Measurements from ENCODE around the gene IPO8. TPM values are rescaled to one million over a fixed set of nuclear protein-coding genes. Genes with fewer than 3 reads are reported as not detected.

The IPO8 gene
- total RNA-seq, 3 donors from 2014 or later, result 62.2 to 72.3 (median 63.7) TPM

- Histone ChIP-seq H3K4me3 (no peak overlapping the region), H3K4me1 (ENCODE audit: low read depth) (no peaks in the 10 kb centered on the region), H3K9me3 (no peaks in the 10 kb centered on the region), H3K36me3 (ENCODE audit: low read depth) (no peaks in the 10 kb centered on the region)
- TF ChIP-seq CTCF (IDR thresholded peaks at IDR 0.05), result no peak
- no peak for ATAC-seq
- DNase-seq, result no peak
- intact Hi-C loops (cut with DNase I, micrococcal nuclease), result no loop called here
These were observed 34.3 kb upstream of the IPO8 start for GRCh38 chr12:30730011-30730410.

- H3K9me3 ChIP-seq, result no peaks in the 10 kb centered on the region
- no peak for DNase-seq
- no peaks in the 10 kb centered on the region for H3K36me3 ChIP-seq (ENCODE audit: low read depth)
- H3K4me1 ChIP-seq (ENCODE audit: low read depth), result no peaks in the 10 kb centered on the region
- ATAC-seq, result no peak
- TF ChIP-seq CTCF (IDR thresholded peaks at IDR 0.05), result no peak
- intact Hi-C loops (cut with DNase I, micrococcal nuclease), result no loop called here
- no peak overlapping the region for H3K4me3 ChIP-seq
These were observed 33.9 kb upstream of the IPO8 start for GRCh38 chr12:30729547-30729946.

- ATAC-seq (no peak), DNase-seq (no peak)
- no peak for TF ChIP-seq CTCF (IDR thresholded peaks at IDR 0.05)
- Histone ChIP-seq H3K4me3 (no peak overlapping the region), H3K4me1 (ENCODE audit: low read depth) (no peaks in the 10 kb centered on the region), H3K36me3 (ENCODE audit: low read depth) (no peaks in the 10 kb centered on the region), H3K9me3 (no peaks in the 10 kb centered on the region)
- intact Hi-C loops (cut with DNase I, micrococcal nuclease), result no loop called here
These were observed 31.0 kb upstream of the IPO8 start for GRCh38 chr12:30726647-30727046.

- Histone ChIP-seq H3K4me1 (ENCODE audit: low read depth) (no peaks in the 10 kb centered on the region), H3K4me3 (no peak overlapping the region), H3K9me3 (no peaks in the 10 kb centered on the region), H3K36me3 (ENCODE audit: low read depth) (no peaks in the 10 kb centered on the region)
- peak; percentile 24 for ATAC-seq
- DNase-seq, result no peak
- intact Hi-C loops (cut with DNase I, micrococcal nuclease), result no loop called here
- TF ChIP-seq CTCF (IDR thresholded peaks at IDR 0.05), result no peak
These were observed 30.1 kb upstream of the IPO8 start for GRCh38 chr12:30725739-30726138.

- H3K4me1 ChIP-seq (ENCODE audit: low read depth), result no peaks in the 10 kb centered on the region
- intact Hi-C loops (cut with DNase I, micrococcal nuclease), result no loop called here
- DNase-seq (no peak), ATAC-seq (no peak)
- TF ChIP-seq CTCF (IDR thresholded peaks at IDR 0.05), result no peak
- H3K9me3 ChIP-seq, result no peaks in the 10 kb centered on the region
- no peak overlapping the region for H3K4me3 ChIP-seq
- H3K36me3 ChIP-seq (ENCODE audit: low read depth), result no peaks in the 10 kb centered on the region
These were observed 23.4 kb upstream of the IPO8 start for GRCh38 chr12:30719060-30719459.
